GM19035 (cell line): ENCODE data around the gene PEF1.

Experiments
- ATAC-seq: cut with Tn5 transposase; IDR thresholded peaks from one replicate; pipeline ENCODE4 v1.9.1; 2021; ENCODE audit not compliant: unreplicated experiment

PEF1 gene

GRCh38 chr1:31655756-31656155 lies 11.1 kb upstream of the PEF1 start:
- no peak for ATAC-seq

GRCh38 chr1:31655104-31655503 lies 10.4 kb upstream of the PEF1 start:
- no peak for ATAC-seq

- ATAC-seq = no peak
These were observed 9.7 kb upstream of the PEF1 start for GRCh38 chr1:31654474-31654776.

GRCh38 chr1:31653717-31654473 lies 9.2 kb upstream of the PEF1 start:
- no peak for ATAC-seq

GRCh38 chr1:31652891-31653499 lies 8.3 kb upstream of the PEF1 start:
- ATAC-seq = no peak

GRCh38 chr1:31651766-31652165 lies 7.1 kb upstream of the PEF1 start:
- ATAC-seq = no peak

GRCh38 chr1:31651089-31651420 lies 6.4 kb upstream of the PEF1 start:
- no peak for ATAC-seq

- ATAC-seq = no peak
These were observed 5.7 kb upstream of the PEF1 start for GRCh38 chr1:31650161-31651088.

- no peak for ATAC-seq
These were observed 4.1 kb upstream of the PEF1 start for GRCh38 chr1:31648641-31649357.

GRCh38 chr1:31648190-31648589 lies 3.5 kb upstream of the PEF1 start:
- no peak for ATAC-seq

GRCh38 chr1:31647106-31647505 lies 2.4 kb upstream of the PEF1 start:
- ATAC-seq = no peak

GRCh38 chr1:31646259-31646960 lies 1.7 kb upstream of the PEF1 start:
- no peak for ATAC-seq

- ATAC-seq = no peak
These were observed 545 bp upstream of the PEF1 start for GRCh38 chr1:31645274-31645568.

GRCh38 chr1:31643976-31644559 lies 608 bp downstream of the PEF1 start:
- no peak for ATAC-seq

GRCh38 chr1:31642897-31643296 lies 1.8 kb downstream of the PEF1 start:
- no peak for ATAC-seq

GRCh38 chr1:31642366-31642765 lies 2.3 kb downstream of the PEF1 start:
- ATAC-seq = no peak

GRCh38 chr1:31640964-31641363 lies 3.7 kb downstream of the PEF1 start:
- ATAC-seq = no peak

GRCh38 chr1:31640179-31640578 lies 4.5 kb downstream of the PEF1 start:
- no peak for ATAC-seq

GRCh38 chr1:31639543-31639942 lies 5.1 kb downstream of the PEF1 start:
- no peak for ATAC-seq

- no peak for ATAC-seq
These were observed 6.6 kb downstream of the PEF1 start for GRCh38 chr1:31637915-31638673.
